BLaER1 treated with 17β-estradiol and CSF1 and Interleukin-3, amounts not matched to agents 10 nM and 100 nM (cell line): ENCODE results near the gene DIP2C.

Source experiments
- H3K27ac ChIP-seq, 11 experiments: shearing (Covaris generic); formaldehyde crosslinking; 2 replicates each; pipeline ENCODE4 v1.8.1; 2022
- H3K27me3 ChIP-seq, 11 experiments: shearing (Covaris generic); formaldehyde crosslinking; 2 replicates each; pipeline ENCODE4 v1.8.1; 2022
- H3K36me3 ChIP-seq, 11 experiments: shearing (Covaris generic); formaldehyde crosslinking; 2 replicates each; pipeline ENCODE4 v1.8.1; 2022
- H3K4me1 ChIP-seq, 10 experiments: shearing (Covaris generic); formaldehyde crosslinking; 2 replicates each; pipeline ENCODE4 v1.8.1; 2022
- H3K4me2 ChIP-seq, 11 experiments: shearing (Covaris generic); formaldehyde crosslinking; 2 replicates each; pipeline ENCODE4 v1.8.1; 2022
- H3K4me3 ChIP-seq, 10 experiments: shearing (Covaris generic); formaldehyde crosslinking; 2 replicates each; pipeline ENCODE4 v1.8.1; 2022
- H3K9ac ChIP-seq, 11 experiments: shearing (Covaris generic); formaldehyde crosslinking; 2 replicates each; pipeline ENCODE4 v1.8.1; 2022
- H3K9me3 ChIP-seq, 11 experiments: shearing (Covaris generic); formaldehyde crosslinking; replicated peaks in 1 of 11; 2 replicates each; pipeline ENCODE4 v1.8.1; 2022
- H4K20me1 ChIP-seq, 11 experiments: shearing (Covaris generic); formaldehyde crosslinking; 2 replicates each; pipeline ENCODE4 v1.8.1; 2022
- Cebpa-rat ChIP-seq, 11 experiments: shearing (Covaris generic); IDR thresholded peaks; 2 replicates each; pipeline ENCODE4 v1.8.1; 2022

DIP2C gene

GRCh38 chr10:619710-620109, 69.8 kb downstream of the DIP2C start:
- Histone ChIP-seq H3K4me3 (no peak overlapping the region), H4K20me1 (peaks cover 72 to 98% (median 95%) of the 10 kb centered on the region in 11 experiments; a peak in 21 of 22 replicates), H3K27me3 (peaks cover 6 to 97% (median 25%) of the 10 kb centered on the region in 11 experiments; a peak in 17 of 22 replicates), H3K4me2 (peak overlapping the region; percentile 58 to 83 (median 76)), H3K4me1 (peaks cover 26 to 51% (median 37%) of the 10 kb centered on the region in 10 experiments), H3K9ac (no peak overlapping the region), H3K27ac (no peak overlapping the region), H3K36me3 (no peaks in the 10 kb centered on the region), H3K9me3 (no peaks in the 10 kb centered on the region)
- TF ChIP-seq Cebpa-rat (IDR thresholded peaks at IDR 0.05): no peak

- Histone ChIP-seq H3K27me3 (peaks cover 7 to 97% (median 25%) of the 10 kb centered on the region in 11 experiments; a peak in 17 of 22 replicates), H3K27ac (no peak overlapping the region), H3K9ac (no peak overlapping the region), H3K4me1 (peaks cover 18 to 41% (median 27%) of the 10 kb centered on the region in 10 experiments), H3K36me3 (no peaks in the 10 kb centered on the region), H3K4me3 (no peak overlapping the region), H3K4me2 (peak overlapping the region in 1 of 11 experiments; percentile 3; a peak in 1 of 22 replicates), H4K20me1 (peaks cover 77 to 98% (median 96%) of the 10 kb centered on the region in 11 experiments; a peak in 21 of 22 replicates), H3K9me3 (no peaks in the 10 kb centered on the region)
- TF ChIP-seq Cebpa-rat (IDR thresholded peaks at IDR 0.05): no peak
Observed at GRCh38 chr10:618229-618989, 71.1 kb downstream of the DIP2C start.

GRCh38 chr10:617471-617870, 72.0 kb downstream of the DIP2C start:
- Histone ChIP-seq H3K9me3 (no peaks in the 10 kb centered on the region), H4K20me1 (peaks cover 81 to 98% (median 97%) of the 10 kb centered on the region in 11 experiments; a peak in 21 of 22 replicates), H3K4me3 (no peak overlapping the region), H3K4me1 (peaks cover 18 to 34% (median 26%) of the 10 kb centered on the region in 10 experiments), H3K4me2 (no peak overlapping the region), H3K27me3 (peaks cover 7 to 98% (median 25%) of the 10 kb centered on the region in 11 experiments; a peak in 17 of 22 replicates), H3K27ac (no peak overlapping the region), H3K36me3 (no peaks in the 10 kb centered on the region), H3K9ac (no peak overlapping the region)
- TF ChIP-seq Cebpa-rat (IDR thresholded peaks at IDR 0.05): no peak

- Histone ChIP-seq H3K4me2 (no peak overlapping the region), H3K4me3 (no peak overlapping the region), H3K36me3 (no peaks in the 10 kb centered on the region), H3K27me3 (peaks cover 7 to 100% (median 20%) of the 10 kb centered on the region in 11 experiments; a peak in 16 of 22 replicates), H3K27ac (no peak overlapping the region), H3K4me1 (peaks cover 12 to 18% (median 13%) of the 10 kb centered on the region in 10 experiments), H4K20me1 (peaks cover 73 to 100% (median 100%) of the 10 kb centered on the region in 11 experiments; a peak in 21 of 22 replicates), H3K9ac (no peak overlapping the region), H3K9me3 (peaks cover 0 to 7% (median 0%) of the 10 kb centered on the region in 11 experiments; a peak in 3 of 22 replicates)
- no peak for TF ChIP-seq Cebpa-rat (IDR thresholded peaks at IDR 0.05)
Observed at GRCh38 chr10:615583-616152, 73.8 kb downstream of the DIP2C start.

- Histone ChIP-seq H3K4me1 (peaks cover 5 to 12% (median 6%) of the 10 kb centered on the region in 10 experiments), H3K36me3 (no peaks in the 10 kb centered on the region), H3K4me3 (no peak overlapping the region), H3K9me3 (peaks cover 0 to 8% (median 0%) of the 10 kb centered on the region in 11 experiments; a peak in 3 of 22 replicates), H3K4me2 (no peak overlapping the region), H4K20me1 (peaks cover 72 to 100% (median 100%) of the 10 kb centered on the region in 11 experiments; a peak in 21 of 22 replicates), H3K9ac (no peak overlapping the region), H3K27me3 (peaks cover 7 to 100% (median 20%) of the 10 kb centered on the region in 11 experiments; a peak in 16 of 22 replicates), H3K27ac (no peak overlapping the region)
- TF ChIP-seq Cebpa-rat (IDR thresholded peaks at IDR 0.05): no peak
Observed at GRCh38 chr10:614790-615582, 74.5 kb downstream of the DIP2C start.

GRCh38 chr10:614139-614711, 75.2 kb downstream of the DIP2C start:
- H3K27ac ChIP-seq: no peak overlapping the region
- peaks cover 73 to 100% (median 100%) of the 10 kb centered on the region in 11 experiments; a peak in 21 of 22 replicates for H4K20me1 ChIP-seq
- H3K27me3 ChIP-seq: peaks cover 7 to 100% (median 20%) of the 10 kb centered on the region in 11 experiments; a peak in 16 of 22 replicates
- no peak overlapping the region for H3K4me2 ChIP-seq
- peaks cover 0 to 6% (median under 1%) of the 10 kb centered on the region in 10 experiments; a peak in 5 of 20 replicates for H3K4me1 ChIP-seq
- peaks cover 0 to 8% (median 0%) of the 10 kb centered on the region in 11 experiments; a peak in 3 of 22 replicates for H3K9me3 ChIP-seq
- no peaks in the 10 kb centered on the region for H3K36me3 ChIP-seq
- H3K9ac ChIP-seq: no peak overlapping the region
- no peak for TF ChIP-seq Cebpa-rat (IDR thresholded peaks at IDR 0.05)
- H3K4me3 ChIP-seq: no peak overlapping the region

GRCh38 chr10:613271-614138, 76.0 kb downstream of the DIP2C start:
- Histone ChIP-seq H4K20me1 (peaks cover 69 to 99% (median 98%) of the 10 kb centered on the region in 11 experiments; a peak in 21 of 22 replicates), H3K27me3 (peaks cover under 1 to 100% (median 14%) of the 10 kb centered on the region in 11 experiments; a peak in 14 of 22 replicates), H3K9me3 (peaks cover 0 to 8% (median 0%) of the 10 kb centered on the region in 11 experiments; a peak in 3 of 22 replicates), H3K27ac (no peak overlapping the region), H3K4me1 (peaks cover 0 to 11% (median 5%) of the 10 kb centered on the region in 10 experiments; a peak in 6 of 20 replicates), H3K9ac (no peak overlapping the region), H3K4me3 (no peak overlapping the region), H3K4me2 (no peak overlapping the region), H3K36me3 (no peaks in the 10 kb centered on the region)
- no peak for TF ChIP-seq Cebpa-rat (IDR thresholded peaks at IDR 0.05)
